WERI-Rb-1 (cell line): Measurements from ENCODE around the gene HCN3.

Source experiments
- DNase-seq: peaks from one replicate; pipeline ENCODE4 v3.0.0-alpha.2; 2020
- H3K27ac ChIP-seq: fragments of 250-450 bp; sonication (Bioruptor Pico); 2 replicates; pipeline ENCODE4 v1.5.1; 2020; ENCODE audit warnings: mild to moderate bottlenecking, moderate library complexity
- H3K27me3 ChIP-seq: fragments of 250-450 bp; sonication (Bioruptor Pico); 2 replicates; pipeline ENCODE4 v1.5.1; 2021; ENCODE audit warnings: mild to moderate bottlenecking, low read depth, moderate library complexity; ENCODE audit not compliant: insufficient read depth, severe bottlenecking
- H3K36me3 ChIP-seq: fragments of 250-450 bp; sonication (Bioruptor Pico); 2 replicates; pipeline ENCODE4 v1.5.1; 2020; ENCODE audit warnings: mild to moderate bottlenecking, moderate library complexity
- H3K4me3 ChIP-seq: 2 replicates; pipeline ENCODE4 v1.5.1; 2011; ENCODE audit warnings: low read depth, mild to moderate bottlenecking, control low read depth, low read length
- H3K9me3 ChIP-seq: fragments of 250-450 bp; sonication (Bioruptor Pico); 2 replicates; pipeline ENCODE4 v1.5.1; 2021; ENCODE audit warnings: mild to moderate bottlenecking, moderate library complexity; ENCODE audit not compliant: severe bottlenecking
- TF ChIP-seq, protein P1 (sequence below): IDR thresholded peaks from 2 replicates; pipeline ENCODE4 v1.5.1; 2011; ENCODE audit warnings: low read depth, mild to moderate bottlenecking, control low read depth, inconsistent platforms, low read length

Gene HCN3

DNA sequence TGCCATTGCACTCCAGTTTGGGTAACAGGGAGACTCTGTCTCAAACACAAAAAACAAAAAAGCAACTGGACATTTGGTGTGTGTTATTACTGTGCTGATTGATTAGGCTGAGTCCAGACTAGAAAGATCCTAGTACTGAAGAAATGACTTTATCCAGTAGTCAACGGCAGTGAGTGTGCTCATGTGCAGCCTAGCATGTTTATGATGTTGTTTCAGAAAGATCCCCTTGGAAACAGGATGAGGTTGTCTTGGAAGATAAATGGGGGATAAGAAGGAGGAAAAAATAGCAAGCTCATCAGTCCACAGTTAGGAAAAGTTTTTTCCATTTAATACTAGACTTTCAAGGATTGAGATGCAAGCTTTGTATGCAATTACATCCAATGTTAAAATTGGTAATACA lies 57.7 kb downstream of the HCN3 start:
- peaks cover 76% of the 10 kb centered on the region for H3K36me3 ChIP-seq
- TF ChIP-seq, protein P1, sequence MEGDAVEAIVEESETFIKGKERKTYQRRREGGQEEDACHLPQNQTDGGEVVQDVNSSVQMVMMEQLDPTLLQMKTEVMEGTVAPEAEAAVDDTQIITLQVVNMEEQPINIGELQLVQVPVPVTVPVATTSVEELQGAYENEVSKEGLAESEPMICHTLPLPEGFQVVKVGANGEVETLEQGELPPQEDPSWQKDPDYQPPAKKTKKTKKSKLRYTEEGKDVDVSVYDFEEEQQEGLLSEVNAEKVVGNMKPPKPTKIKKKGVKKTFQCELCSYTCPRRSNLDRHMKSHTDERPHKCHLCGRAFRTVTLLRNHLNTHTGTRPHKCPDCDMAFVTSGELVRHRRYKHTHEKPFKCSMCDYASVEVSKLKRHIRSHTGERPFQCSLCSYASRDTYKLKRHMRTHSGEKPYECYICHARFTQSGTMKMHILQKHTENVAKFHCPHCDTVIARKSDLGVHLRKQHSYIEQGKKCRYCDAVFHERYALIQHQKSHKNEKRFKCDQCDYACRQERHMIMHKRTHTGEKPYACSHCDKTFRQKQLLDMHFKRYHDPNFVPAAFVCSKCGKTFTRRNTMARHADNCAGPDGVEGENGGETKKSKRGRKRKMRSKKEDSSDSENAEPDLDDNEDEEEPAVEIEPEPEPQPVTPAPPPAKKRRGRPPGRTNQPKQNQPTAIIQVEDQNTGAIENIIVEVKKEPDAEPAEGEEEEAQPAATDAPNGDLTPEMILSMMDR, result no peak
- no peak overlapping the region for H3K27ac ChIP-seq

More for the DNA sequence above, 57.7 kb downstream of the HCN3 start:
- no peak overlapping the region for H3K4me3 ChIP-seq
- no peak for DNase-seq
- H3K27me3 ChIP-seq, result no peaks in the 10 kb centered on the region
- H3K9me3 ChIP-seq, result no peaks in the 10 kb centered on the region
